GM15510 (cell line): ENCODE data around the gene RASSF5.

Source experiments
- POLR2A ChIP-seq: IDR thresholded peaks from 3 replicates; pipeline ENCODE4 v1.6.1; 2011; ENCODE audit warnings: borderline replicate concordance; ENCODE audit not compliant: insufficient read length; ENCODE audit errors: extremely low read depth

The RASSF5 gene

DNA sequence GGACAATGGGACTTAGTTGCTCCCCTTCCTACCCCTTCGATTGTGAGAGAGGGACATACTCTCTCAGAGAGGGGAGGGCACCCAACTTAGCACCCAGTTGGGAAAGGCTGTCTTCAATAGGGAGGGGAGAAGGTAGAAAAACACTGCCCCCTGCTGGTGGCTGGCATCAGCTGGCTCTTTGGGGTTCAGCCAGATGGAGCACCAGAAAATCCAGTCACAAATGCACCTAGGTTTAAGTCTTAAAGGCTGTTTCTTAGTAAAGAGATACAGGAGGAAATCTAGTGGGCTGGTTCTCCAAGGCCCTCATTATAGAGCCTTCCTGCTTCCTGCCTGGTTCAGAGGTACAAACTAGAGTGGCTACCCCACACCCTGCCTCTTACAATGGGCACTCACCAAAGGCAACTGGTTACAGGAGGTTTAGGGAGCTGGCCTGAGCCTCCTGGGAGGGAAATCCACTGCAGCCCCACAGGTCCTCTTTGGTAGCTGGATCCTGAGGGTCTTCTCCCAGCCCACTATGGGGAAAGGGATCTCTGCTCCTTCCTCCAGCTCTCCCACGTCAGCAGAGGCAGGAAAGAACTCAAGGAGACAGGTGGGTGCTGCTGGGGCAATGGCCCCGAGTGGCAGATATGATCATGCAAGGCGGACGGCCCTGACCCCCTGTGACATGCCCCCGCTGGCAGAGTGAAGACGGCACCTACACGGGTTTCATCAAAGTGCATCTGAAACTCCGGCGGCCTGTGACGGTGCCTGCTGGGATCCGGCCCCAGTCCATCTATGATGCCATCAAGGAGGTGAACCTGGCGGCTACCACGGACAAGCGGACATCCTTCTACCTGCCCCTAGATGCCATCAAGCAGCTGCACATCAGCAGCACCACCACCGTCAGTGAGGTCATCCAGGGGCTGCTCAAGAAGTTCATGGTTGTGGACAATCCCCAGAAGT lies 76.6 kb downstream of the RASSF5 start:
- no peak for TF ChIP-seq POLR2A

- no peak for TF ChIP-seq POLR2A
Observed at GRCh38 chr1:206584683-206585082, 77.4 kb downstream of the RASSF5 start.

DNA sequence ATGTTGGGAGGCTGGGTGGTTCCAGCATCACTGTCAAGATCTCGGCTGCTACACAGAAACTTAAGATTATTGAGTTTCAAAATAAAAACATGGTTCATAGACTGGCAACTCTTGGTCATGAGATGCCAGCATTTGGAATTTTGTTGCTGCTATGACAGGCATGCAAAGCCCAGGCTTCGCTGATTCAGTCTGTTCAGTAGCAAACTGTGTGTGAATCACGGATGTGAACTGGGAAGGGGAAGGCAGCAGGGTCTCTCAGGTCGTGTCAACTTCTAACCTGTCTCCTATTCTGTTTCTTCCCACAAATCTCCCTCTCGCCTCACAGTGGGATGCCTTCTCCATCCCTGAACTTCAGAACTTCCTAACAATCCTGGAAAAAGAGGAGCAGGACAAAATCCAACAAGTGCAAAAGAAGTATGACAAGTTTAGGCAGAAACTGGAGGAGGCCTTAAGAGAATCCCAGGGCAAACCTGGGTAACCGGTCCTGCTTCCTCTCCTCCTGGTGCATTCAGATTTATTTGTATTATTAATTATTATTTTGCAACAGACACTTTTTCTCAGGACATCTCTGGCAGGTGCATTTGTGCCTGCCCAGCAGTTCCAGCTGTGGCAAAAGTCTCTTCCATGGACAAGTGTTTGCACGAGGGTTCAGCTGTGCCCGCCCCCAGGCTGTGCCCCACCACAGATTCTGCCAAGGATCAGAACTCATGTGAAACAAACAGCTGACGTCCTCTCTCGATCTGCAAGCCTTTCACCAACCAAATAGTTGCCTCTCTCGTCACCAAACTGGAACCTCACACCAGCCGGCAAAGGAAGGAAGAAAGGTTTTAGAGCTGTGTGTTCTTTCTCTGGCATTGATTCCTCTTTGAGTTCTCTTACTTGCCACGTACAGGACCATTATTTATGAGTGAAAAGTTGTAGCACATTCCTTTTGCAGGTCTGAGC lies 79.4 kb downstream of the RASSF5 start:
- TF ChIP-seq POLR2A: no peak

DNA sequence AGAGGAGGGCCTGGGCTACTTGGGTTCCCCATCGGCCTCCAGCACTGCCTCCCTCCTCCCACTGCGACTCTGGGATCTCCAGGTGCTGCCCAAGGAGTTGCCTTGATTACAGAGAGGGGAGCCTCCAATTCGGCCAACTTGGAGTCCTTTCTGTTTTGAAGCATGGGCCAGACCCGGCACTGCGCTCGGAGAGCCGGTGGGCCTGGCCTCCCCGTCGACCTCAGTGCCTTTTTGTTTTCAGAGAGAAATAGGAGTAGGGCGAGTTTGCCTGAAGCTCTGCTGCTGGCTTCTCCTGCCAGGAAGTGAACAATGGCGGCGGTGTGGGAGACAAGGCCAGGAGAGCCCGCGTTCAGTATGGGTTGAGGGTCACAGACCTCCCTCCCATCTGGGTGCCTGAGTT lies 80.6 kb downstream of the RASSF5 start:
- TF ChIP-seq POLR2A: no peak

- no peak for TF ChIP-seq POLR2A
Observed at GRCh38 chr1:206588492-206588891, 81.2 kb downstream of the RASSF5 start.

DNA sequence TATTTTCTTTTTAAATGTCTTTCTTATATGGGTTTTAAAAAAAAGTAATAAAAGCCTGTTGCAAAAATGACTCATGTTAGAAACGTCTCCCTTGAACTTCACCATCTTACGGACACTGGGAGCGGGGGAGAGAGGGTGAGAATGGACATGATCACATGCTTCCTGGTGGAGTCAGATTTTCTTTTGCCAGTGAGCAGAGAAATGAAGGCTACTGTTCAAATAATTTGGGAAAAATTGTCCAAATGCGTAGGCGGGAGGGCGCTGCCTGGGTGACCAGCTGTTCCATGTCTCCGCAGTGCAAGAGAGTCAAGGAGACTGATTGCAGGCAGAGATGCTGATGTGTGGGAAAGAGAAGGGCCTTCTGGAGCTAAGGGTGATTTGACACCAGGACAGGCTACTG lies 81.9 kb downstream of the RASSF5 start:
- no peak for TF ChIP-seq POLR2A

- no peak for TF ChIP-seq POLR2A
Observed at GRCh38 chr1:206590025-206590758, 82.9 kb downstream of the RASSF5 start.

DNA sequence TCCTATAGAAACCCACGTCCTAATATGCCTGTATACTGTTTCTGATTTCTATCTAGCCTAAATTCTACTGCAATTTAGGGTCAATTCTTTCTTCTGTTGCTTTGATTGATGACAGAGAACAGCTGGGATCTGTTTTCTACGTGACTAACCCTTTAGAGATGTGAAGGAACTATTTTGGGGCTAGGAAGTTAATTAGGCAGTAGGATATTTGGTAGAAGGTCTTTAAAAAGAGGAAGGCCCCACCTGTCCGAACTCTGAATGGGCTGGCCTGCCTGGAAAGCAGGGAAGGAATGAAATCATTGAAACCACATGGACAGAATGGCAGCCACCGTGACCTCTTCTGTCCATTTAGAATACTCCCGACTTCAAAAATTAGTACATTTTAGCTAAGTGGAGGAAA lies 83.9 kb downstream of the RASSF5 start:
- no peak for TF ChIP-seq POLR2A

DNA sequence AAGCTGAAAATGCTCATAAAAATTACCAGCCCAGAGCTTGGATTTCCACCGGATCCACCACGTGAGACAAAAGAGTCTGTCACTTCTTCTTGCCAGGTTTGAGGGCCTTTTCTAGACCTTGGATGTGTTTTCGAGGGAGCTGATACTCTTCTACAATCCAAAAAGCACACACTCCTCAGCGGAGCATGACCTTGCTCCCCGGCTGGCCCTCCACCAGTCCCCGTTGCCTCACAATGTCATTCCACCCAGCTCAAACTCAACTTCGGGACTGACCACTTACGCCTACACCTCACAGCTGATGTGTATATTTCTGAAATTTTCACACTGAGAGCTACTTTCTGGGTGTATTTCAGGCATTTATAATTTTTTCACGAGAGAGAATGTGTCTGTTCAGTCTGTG lies 84.4 kb downstream of the RASSF5 start:
- TF ChIP-seq POLR2A: no peak

DNA sequence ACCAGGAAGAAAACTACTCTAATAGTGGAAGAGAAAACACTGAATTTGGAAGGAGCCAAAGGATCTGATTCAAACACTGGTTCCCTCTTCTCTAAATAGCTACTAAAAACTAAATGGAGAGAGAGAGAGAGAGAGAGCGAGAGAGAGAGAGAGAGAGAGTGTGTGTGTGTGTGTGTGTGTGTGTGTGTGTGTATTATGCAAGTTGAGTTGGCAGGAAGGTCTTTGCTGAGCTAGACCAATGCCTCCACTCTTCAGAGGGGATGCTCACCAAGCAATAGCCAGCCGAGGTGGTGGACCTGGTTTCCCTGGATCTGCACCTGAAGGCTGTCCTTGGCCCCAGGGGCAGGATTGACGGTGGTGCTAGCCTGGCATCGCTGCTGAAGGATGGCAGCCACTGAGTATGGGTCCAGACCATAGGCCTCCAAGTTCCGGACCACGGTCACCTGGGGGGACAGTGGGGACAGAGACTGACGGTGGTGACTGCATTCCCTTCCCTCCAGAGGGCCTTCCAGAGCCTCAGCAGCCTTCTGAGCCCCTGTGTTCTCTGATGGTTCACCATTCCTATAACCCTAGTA lies 86.1 kb downstream of the RASSF5 start:
- TF ChIP-seq POLR2A: no peak

DNA sequence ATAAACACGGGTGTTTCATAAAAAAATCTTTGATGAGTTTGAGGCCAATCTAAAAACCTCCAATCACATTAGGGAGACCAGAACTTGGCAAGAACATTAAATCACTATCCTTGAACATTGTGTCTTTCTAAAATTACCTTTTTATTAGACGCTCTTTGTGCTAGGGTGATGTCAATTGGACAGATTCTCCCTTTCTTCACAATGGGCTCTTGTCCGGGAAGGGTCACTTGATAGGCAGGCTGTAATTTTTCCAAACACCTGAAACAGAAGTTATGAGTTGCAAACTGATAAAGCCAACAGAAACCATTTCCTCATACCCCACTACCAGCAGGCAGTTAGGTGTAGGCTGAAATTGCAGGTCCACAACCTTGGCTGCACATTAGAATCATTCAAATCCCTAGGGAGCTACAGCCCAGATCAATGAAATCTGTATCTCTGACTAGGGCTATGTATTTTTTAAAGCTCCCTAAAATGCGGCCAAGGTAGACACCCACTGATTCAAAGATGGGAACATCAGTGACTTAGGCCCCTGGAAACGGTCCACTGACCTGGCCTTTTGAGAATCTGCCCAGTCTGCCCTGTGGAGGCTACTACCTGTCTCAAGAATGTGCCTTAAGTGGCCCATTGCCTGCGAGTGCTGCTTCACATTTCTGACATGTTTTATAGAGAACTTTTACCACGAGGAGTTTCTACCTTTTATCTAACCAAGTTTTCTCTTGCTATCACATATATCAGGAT lies 88.4 kb downstream of the RASSF5 start:
- TF ChIP-seq POLR2A: no peak

DNA sequence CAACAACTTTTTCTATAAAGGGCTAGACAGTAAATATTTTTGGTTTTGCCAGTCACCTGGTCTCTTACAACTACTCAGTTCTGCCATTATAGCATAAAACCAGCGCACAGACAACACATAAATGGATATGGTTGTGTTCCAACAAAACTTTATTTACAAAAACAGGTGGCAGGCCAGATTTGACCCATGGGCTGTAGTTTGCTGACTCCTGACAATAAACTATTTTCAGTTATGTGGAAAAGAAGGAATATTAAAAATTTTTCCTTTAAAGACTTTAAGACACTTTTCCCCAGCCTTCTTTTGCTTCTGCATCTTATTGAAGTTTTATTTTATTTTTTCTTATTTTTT lies 89.0 kb downstream of the RASSF5 start:
- no peak for TF ChIP-seq POLR2A

- TF ChIP-seq POLR2A: no peak
Observed at GRCh38 chr1:206600527-206600926, 93.2 kb downstream of the RASSF5 start.

GRCh38 chr1:206604861-206605260 lies 97.5 kb downstream of the RASSF5 start:
- TF ChIP-seq POLR2A: no peak
